Astrocyte (in vitro differentiated cells and primary cell): ENCODE data around the gene DSTN. TPM values are rescaled to one million over a fixed set of nuclear protein-coding genes. Genes with fewer than 3 reads are reported as not detected.

Experiments used
- DNase-seq: peaks from one replicate; pipeline ENCODE4 v3.0.0-alpha.2; 2010; ENCODE audit warnings: low read depth
- FAIRE-seq: peaks from 2 replicates; lab custom pipeline; 2011; peaks lifted over from hg19 to GRCh38; lab: Jason Lieb, UNC
- H2AFZ ChIP-seq: 2 replicates; pipeline ENCODE4 v1.6.0; 2012; ENCODE audit warnings: low read depth, low read length, inconsistent platforms
- H3K27ac ChIP-seq: 2 replicates; pipeline ENCODE4 v1.5.1; 2011; ENCODE audit warnings: low read depth, low read length, inconsistent platforms
- H3K27me3 ChIP-seq: 2 replicates; pipeline ENCODE4 v1.6.0; 2011; ENCODE audit warnings: low read length, inconsistent platforms; ENCODE audit not compliant: insufficient read depth
- H3K36me3 ChIP-seq: 2 replicates; pipeline ENCODE4 v1.5.1; 2011; ENCODE audit warnings: low read length, inconsistent platforms; ENCODE audit not compliant: insufficient read depth
- H3K4me1 ChIP-seq: 2 replicates; pipeline ENCODE4 v1.5.1; 2011; ENCODE audit warnings: low read length, inconsistent platforms; ENCODE audit not compliant: insufficient read depth
- H3K4me2 ChIP-seq: 2 replicates; pipeline ENCODE4 v1.6.0; 2012; ENCODE audit warnings: low read length, inconsistent platforms
- H3K4me3 ChIP-seq: 2 replicates; pipeline ENCODE4 v1.5.1; 2011; ENCODE audit warnings: low read depth, mild to moderate bottlenecking, low read length, inconsistent platforms; ENCODE audit not compliant: insufficient read depth
- H3K79me2 ChIP-seq: 2 replicates; pipeline ENCODE4 v1.6.0; 2012; ENCODE audit warnings: mild to moderate bottlenecking, low read length, inconsistent platforms; ENCODE audit not compliant: insufficient read depth
- H3K9ac ChIP-seq: 2 replicates; pipeline ENCODE4 v1.6.0; 2012; ENCODE audit warnings: mild to moderate bottlenecking, low read length, inconsistent platforms
- H3K9me3 ChIP-seq: 2 replicates; pipeline ENCODE4 v1.5.1; 2012; ENCODE audit warnings: low read depth, mild to moderate bottlenecking, low read length, inconsistent platforms; ENCODE audit not compliant: insufficient read depth
- H4K20me1 ChIP-seq: 2 replicates; pipeline ENCODE4 v1.6.0; 2012; ENCODE audit warnings: low read length, inconsistent platforms; ENCODE audit not compliant: insufficient read depth
- H3K27ac Mint-ChIP-seq: one replicate; pipeline ENCODE4 v1.8.0; 2021; ENCODE audit warnings: mild to moderate bottlenecking, mixed read lengths; ENCODE audit not compliant: unreplicated experiment
- H3K27me3 Mint-ChIP-seq: one replicate; pipeline ENCODE4 v1.8.0; 2021; ENCODE audit warnings: low read depth, mixed read lengths; ENCODE audit not compliant: unreplicated experiment
- H3K36me3 Mint-ChIP-seq: one replicate; pipeline ENCODE4 v1.8.0; 2021; ENCODE audit warnings: low read depth, mixed read lengths; ENCODE audit not compliant: unreplicated experiment
- H3K4me1 Mint-ChIP-seq: one replicate; pipeline ENCODE4 v1.8.0; 2021; ENCODE audit warnings: low read depth, mixed read lengths; ENCODE audit not compliant: unreplicated experiment
- H3K4me3 Mint-ChIP-seq: one replicate; pipeline ENCODE4 v1.8.0; 2021; ENCODE audit warnings: mild to moderate bottlenecking, moderate library complexity, mixed read lengths; ENCODE audit not compliant: unreplicated experiment
- H3K9me3 Mint-ChIP-seq: one replicate; pipeline ENCODE4 v1.8.0; 2021; ENCODE audit warnings: mild to moderate bottlenecking, mixed read lengths; ENCODE audit not compliant: unreplicated experiment
- EZH2 ChIP-seq: IDR thresholded peaks from 2 replicates; pipeline ENCODE4 v1.6.1; 2012; ENCODE audit warnings: mild to moderate bottlenecking, low read length, inconsistent platforms; ENCODE audit not compliant: insufficient read depth
- total RNA-seq: library from RNA; stranded (reverse); gene quantifications from 2 replicates; pipeline ENCODE4 v1.2.1, GENCODE V29; 2021
- TF ChIP-seq, protein P1 (sequence below): IDR thresholded peaks from 2 replicates; pipeline ENCODE4 v1.5.1; 2011; ENCODE audit warnings: low read depth, mild to moderate bottlenecking, inconsistent platforms, low read length, moderate library complexity; ENCODE audit not compliant: insufficient read depth

DSTN gene
- total RNA-seq, 1 donor from 2014 or later = 552 TPM

GRCh38 chr20:17555106-17555505, 14.8 kb upstream of the DSTN start:
- H3K4me3 ChIP-seq = no peak overlapping the region
- no peak overlapping the region for H3K27ac ChIP-seq
- DNase-seq = no peak
- Mint-ChIP-seq H3K4me1 (peaks cover 35% of the 10 kb centered on the region), H3K27ac (no peak overlapping the region), H3K4me3 (no peak overlapping the region), H3K36me3 (no peaks in the 10 kb centered on the region), H3K9me3 (no peaks in the 10 kb centered on the region), H3K27me3 (no peaks in the 10 kb centered on the region)
- no peaks in the 10 kb centered on the region for H3K36me3 ChIP-seq
- no peaks in the 10 kb centered on the region for H3K79me2 ChIP-seq
- H3K4me2 ChIP-seq = no peak overlapping the region
- no peak for FAIRE-seq
- H2AFZ ChIP-seq = no peak overlapping the region
- H3K4me1 ChIP-seq = peaks cover 32% of the 10 kb centered on the region
- no peak for TF ChIP-seq EZH2
- TF ChIP-seq, protein P1, sequence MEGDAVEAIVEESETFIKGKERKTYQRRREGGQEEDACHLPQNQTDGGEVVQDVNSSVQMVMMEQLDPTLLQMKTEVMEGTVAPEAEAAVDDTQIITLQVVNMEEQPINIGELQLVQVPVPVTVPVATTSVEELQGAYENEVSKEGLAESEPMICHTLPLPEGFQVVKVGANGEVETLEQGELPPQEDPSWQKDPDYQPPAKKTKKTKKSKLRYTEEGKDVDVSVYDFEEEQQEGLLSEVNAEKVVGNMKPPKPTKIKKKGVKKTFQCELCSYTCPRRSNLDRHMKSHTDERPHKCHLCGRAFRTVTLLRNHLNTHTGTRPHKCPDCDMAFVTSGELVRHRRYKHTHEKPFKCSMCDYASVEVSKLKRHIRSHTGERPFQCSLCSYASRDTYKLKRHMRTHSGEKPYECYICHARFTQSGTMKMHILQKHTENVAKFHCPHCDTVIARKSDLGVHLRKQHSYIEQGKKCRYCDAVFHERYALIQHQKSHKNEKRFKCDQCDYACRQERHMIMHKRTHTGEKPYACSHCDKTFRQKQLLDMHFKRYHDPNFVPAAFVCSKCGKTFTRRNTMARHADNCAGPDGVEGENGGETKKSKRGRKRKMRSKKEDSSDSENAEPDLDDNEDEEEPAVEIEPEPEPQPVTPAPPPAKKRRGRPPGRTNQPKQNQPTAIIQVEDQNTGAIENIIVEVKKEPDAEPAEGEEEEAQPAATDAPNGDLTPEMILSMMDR = no peak
- H3K9me3 ChIP-seq = no peaks in the 10 kb centered on the region
- H3K27me3 ChIP-seq = no peaks in the 10 kb centered on the region
- H3K9ac ChIP-seq = no peak overlapping the region
- H4K20me1 ChIP-seq = no peaks in the 10 kb centered on the region

DNA sequence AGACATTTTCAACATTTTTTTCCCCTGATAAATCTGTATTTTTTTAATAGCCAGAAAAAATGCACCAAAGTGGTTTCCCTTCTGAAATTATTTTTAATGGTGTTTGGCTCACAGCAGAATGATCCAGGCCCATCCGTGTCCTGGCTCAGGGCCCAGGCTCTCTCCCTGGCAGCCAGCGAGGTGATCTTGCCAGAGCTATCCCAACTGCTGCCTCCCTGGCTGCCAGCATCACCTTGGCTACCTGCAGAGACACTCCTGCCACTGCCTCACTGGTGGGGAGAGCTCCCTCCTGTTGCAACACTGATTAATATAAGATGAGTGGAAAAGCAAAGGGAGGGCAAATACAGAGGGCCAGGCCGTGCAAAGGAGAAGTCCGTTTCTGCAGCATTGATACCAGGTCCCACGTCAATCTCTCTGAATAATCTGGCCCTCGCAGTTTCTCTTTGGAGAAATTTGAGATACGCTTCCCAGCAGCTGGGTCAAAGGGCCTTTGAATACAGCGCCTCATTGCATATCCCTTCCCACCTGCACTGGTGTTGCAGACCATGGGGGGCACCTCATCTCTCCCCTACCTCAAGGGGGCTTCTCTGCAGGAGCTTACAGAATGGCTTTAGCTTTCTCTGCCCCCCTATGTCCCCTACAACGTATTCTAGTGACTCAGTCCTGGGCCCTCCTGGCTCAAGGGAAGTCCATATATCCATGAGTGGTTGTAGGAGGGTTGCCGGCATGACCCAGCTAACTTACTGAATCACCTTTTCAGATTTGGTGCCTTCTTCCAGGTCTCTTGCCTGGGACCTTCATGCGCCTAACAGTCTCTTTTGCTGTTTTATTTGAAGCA, 12.8 kb upstream of the DSTN start:
- H3K4me1 Mint-ChIP-seq = peaks cover 45% of the 10 kb centered on the region
- Histone ChIP-seq H3K4me1 (peaks cover 32% of the 10 kb centered on the region), H3K27me3 (no peaks in the 10 kb centered on the region), H3K4me3 (peak overlapping the region; percentile 58), H3K79me2 (no peaks in the 10 kb centered on the region), H3K27ac (peak overlapping the region; percentile 100), H2AFZ (peak overlapping the region; percentile 30), H3K9ac (peak overlapping the region; percentile 90), H3K36me3 (no peaks in the 10 kb centered on the region), H3K4me2 (peak overlapping the region; percentile 87), H4K20me1 (no peaks in the 10 kb centered on the region), H3K9me3 (no peaks in the 10 kb centered on the region)
- no peak overlapping the region for H3K4me3 Mint-ChIP-seq
- DNase-seq = peak; percentile 56
- H3K27me3 Mint-ChIP-seq = no peaks in the 10 kb centered on the region
- H3K36me3 Mint-ChIP-seq = no peaks in the 10 kb centered on the region
- no peaks in the 10 kb centered on the region for H3K9me3 Mint-ChIP-seq
- H3K27ac Mint-ChIP-seq = peak overlapping the region; percentile 99
- FAIRE-seq = no peak
- TF ChIP-seq EZH2 = no peak
- TF ChIP-seq, protein P1 = no peak

GRCh38 chr20:17557675-17558006, 12.2 kb upstream of the DSTN start:
- Mint-ChIP-seq H3K9me3 (no peaks in the 10 kb centered on the region), H3K27ac (peak overlapping the region; percentile 99), H3K36me3 (no peaks in the 10 kb centered on the region), H3K27me3 (no peaks in the 10 kb centered on the region), H3K4me3 (no peak overlapping the region), H3K4me1 (peaks cover 45% of the 10 kb centered on the region)
- H3K9ac ChIP-seq = peak overlapping the region; percentile 90
- no peaks in the 10 kb centered on the region for H3K9me3 ChIP-seq
- peak overlapping the region; percentile 58 for H3K4me3 ChIP-seq
- H3K27ac ChIP-seq = peak overlapping the region; percentile 100
- no peaks in the 10 kb centered on the region for H4K20me1 ChIP-seq
- peak; percentile 45 for FAIRE-seq
- peak overlapping the region; percentile 30 for H2AFZ ChIP-seq
- peak; percentile 92 for DNase-seq
- H3K36me3 ChIP-seq = no peaks in the 10 kb centered on the region
- H3K4me2 ChIP-seq = peak overlapping the region; percentile 87
- H3K4me1 ChIP-seq = peaks cover 32% of the 10 kb centered on the region
- no peaks in the 10 kb centered on the region for H3K27me3 ChIP-seq
- H3K79me2 ChIP-seq = no peaks in the 10 kb centered on the region
- TF ChIP-seq EZH2 = no peak
- TF ChIP-seq, protein P1 = no peak
